Endodermal cell (in vitro differentiated cells): ENCODE data around the gene ELFN2. TPM values are rescaled to one million over a fixed set of nuclear protein-coding genes. Genes with fewer than 3 reads are reported as not detected.

Experiments used
- DNase-seq: peaks from one replicate; pipeline ENCODE4 v3.0.0-alpha.2; 2017
- H3K27ac ChIP-seq: 2 replicates; pipeline ENCODE4 v1.5.1; 2013; ENCODE audit warnings: mild to moderate bottlenecking, low read depth, low read length, moderate library complexity
- H3K27me3 ChIP-seq: 2 replicates; pipeline ENCODE4 v1.6.1; 2013; ENCODE audit warnings: mild to moderate bottlenecking, low read length, moderate library complexity; ENCODE audit not compliant: insufficient read depth, control insufficient read depth, poor library complexity, severe bottlenecking
- H3K36me3 ChIP-seq: 2 replicates; pipeline ENCODE4 v1.7.0; 2013; ENCODE audit warnings: mild to moderate bottlenecking, low read length, moderate library complexity; ENCODE audit not compliant: control insufficient read depth, insufficient read depth
- H3K4me1 ChIP-seq: one replicate; pipeline ENCODE4 v1.7.0; 2013; ENCODE audit warnings: low read length; ENCODE audit not compliant: control insufficient read depth, insufficient read depth
- H3K4me3 ChIP-seq: 2 replicates; pipeline ENCODE4 v1.5.1; 2013; ENCODE audit warnings: mild to moderate bottlenecking, low read length, moderate library complexity
- H3K9ac ChIP-seq: 2 replicates; pipeline ENCODE4 v1.6.1; 2013; ENCODE audit warnings: mild to moderate bottlenecking, low read length, moderate library complexity; ENCODE audit not compliant: poor library complexity, severe bottlenecking; ENCODE audit errors: extremely low read depth
- H3K9me3 ChIP-seq: 2 replicates; pipeline ENCODE4 v1.6.1; 2013; ENCODE audit warnings: mild to moderate bottlenecking, low read length, moderate library complexity; ENCODE audit not compliant: control insufficient read depth
- H3K27ac Mint-ChIP-seq: 2 replicates; pipeline ENCODE4 v1.8.0; 2020; ENCODE audit warnings: mixed read lengths
- H3K27me3 Mint-ChIP-seq: 2 replicates; pipeline ENCODE4 v1.8.0; 2021; ENCODE audit warnings: mild to moderate bottlenecking, mixed read lengths; ENCODE audit not compliant: insufficient read depth
- H3K36me3 Mint-ChIP-seq: 2 replicates; pipeline ENCODE4 v1.8.0; 2020; ENCODE audit warnings: low read depth, mixed read lengths
- H3K4me1 Mint-ChIP-seq: 2 replicates; pipeline ENCODE4 v1.8.0; 2020; ENCODE audit warnings: mixed read lengths
- H3K4me3 Mint-ChIP-seq: 2 replicates; pipeline ENCODE4 v1.8.0; 2020; ENCODE audit warnings: mild to moderate bottlenecking, moderate library complexity, mixed read lengths
- H3K9me3 Mint-ChIP-seq: 2 replicates; pipeline ENCODE4 v1.8.0; 2020; ENCODE audit warnings: mild to moderate bottlenecking, mixed read lengths
- CTCF ChIP-seq: fragments of 200-600 bp; sonication (generic); conservative IDR thresholded peaks from 2 replicates; pipeline ENCODE4 v1.5.0; 2021; ENCODE audit warnings: antibody characterized with exemption, mild to moderate bottlenecking
- WGBS, 2 experiments: methylation state at CpG; one replicate each; pipeline versions ENCODE4 v1.1.5 to v1.1.7; 2013; ENCODE audit warnings: missing lambda C conversion rate in 2 of 2, mixed read lengths in 1 of 2; ENCODE audit not compliant: insufficient coverage in 1 of 2, insufficient read length in 1 of 2; 5-methylcytosine and 5-hydroxymethylcytosine counted together
- total RNA-seq, 2 donors: library from RNA; stranded (reverse); fragmentation: NEBNext Ultra II Directional in 1 of 2; extraction: Animal tissue kit (Norgen Biotek cat#: 25700) in 1 of 2; gene quantifications; 2 replicates in 1 of 2; 3 replicates in 1 of 2; pipeline ENCODE4 v1.2.1, GENCODE V29; 2021

Gene ELFN2
- total RNA-seq, 2 donors from 2014 or later, result 0.40 to 0.46 TPM

- Histone ChIP-seq H3K36me3 (no peaks in the 10 kb centered on the region), H3K9ac (no peak overlapping the region), H3K4me1 (no peaks in the 10 kb centered on the region), H3K27ac (no peak overlapping the region), H3K4me3 (no peak overlapping the region), H3K9me3 (no peaks in the 10 kb centered on the region), H3K27me3 (no peaks in the 10 kb centered on the region)
- Mint-ChIP-seq H3K36me3 (no peaks in the 10 kb centered on the region), H3K27me3 (peaks cover 5% of the 10 kb centered on the region), H3K27ac (peak overlapping the region; percentile 44), H3K9me3 (no peaks in the 10 kb centered on the region), H3K4me1 (peaks cover 1% of the 10 kb centered on the region), H3K4me3 (no peak overlapping the region)
- TF ChIP-seq CTCF, result no peak
- no peak for DNase-seq
- WGBS, 2 experiments, result 91 to 94% methylated on average over 9 to 19 of the region's 19 CpGs
These were observed 78.0 kb downstream of the ELFN2 start for GRCh38 chr22:37349043-37349814.

DNA sequence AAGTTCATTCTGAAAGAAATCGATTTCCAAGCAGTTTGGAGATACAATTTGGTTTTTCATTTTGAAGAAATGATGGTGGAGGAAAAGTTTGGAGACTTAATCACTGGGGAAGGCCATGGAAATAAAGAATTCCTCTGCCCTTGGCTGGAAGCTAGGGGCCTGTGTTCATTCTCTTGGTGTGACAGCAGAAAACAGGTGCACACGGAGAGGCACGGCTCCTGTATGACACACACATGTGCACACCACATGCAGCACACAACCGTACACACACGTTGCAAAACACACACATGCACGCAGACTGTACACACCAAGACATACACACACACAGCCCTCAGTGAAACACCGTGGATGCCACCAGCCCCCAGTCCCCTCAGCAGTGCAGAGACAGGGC is 80.8 kb downstream of the ELFN2 start:
- no peak overlapping the region for H3K4me3 Mint-ChIP-seq
- Histone ChIP-seq H3K27ac (no peak overlapping the region), H3K27me3 (peaks cover 4% of the 10 kb centered on the region), H3K9ac (no peak overlapping the region), H3K9me3 (no peaks in the 10 kb centered on the region), H3K36me3 (no peaks in the 10 kb centered on the region), H3K4me3 (no peak overlapping the region), H3K4me1 (no peaks in the 10 kb centered on the region)
- H3K4me1 Mint-ChIP-seq, result peaks cover 1% of the 10 kb centered on the region
- peaks cover 7% of the 10 kb centered on the region for H3K27me3 Mint-ChIP-seq
- H3K36me3 Mint-ChIP-seq, result no peaks in the 10 kb centered on the region
- TF ChIP-seq CTCF, result no peak
- no peaks in the 10 kb centered on the region for H3K9me3 Mint-ChIP-seq
- H3K27ac Mint-ChIP-seq, result no peak overlapping the region
- no peak for DNase-seq
- WGBS, 2 experiments, result 89 to 97% methylated on average over 5 to 7 of the region's 7 CpGs

- DNase-seq, result no peak
- H3K36me3 Mint-ChIP-seq, result no peaks in the 10 kb centered on the region
- Histone ChIP-seq H3K9ac (no peak overlapping the region), H3K27me3 (peaks cover 9% of the 10 kb centered on the region), H3K4me1 (no peaks in the 10 kb centered on the region), H3K9me3 (no peaks in the 10 kb centered on the region), H3K27ac (no peak overlapping the region), H3K4me3 (no peak overlapping the region), H3K36me3 (no peaks in the 10 kb centered on the region)
- H3K9me3 Mint-ChIP-seq, result no peaks in the 10 kb centered on the region
- H3K4me1 Mint-ChIP-seq, result peaks cover 1% of the 10 kb centered on the region
- 81 to 84% methylated on average over 7 to 13 of the region's 13 CpGs for WGBS, 2 experiments
- H3K27me3 Mint-ChIP-seq, result peaks cover 11% of the 10 kb centered on the region
- H3K4me3 Mint-ChIP-seq, result no peak overlapping the region
- TF ChIP-seq CTCF, result no peak
- H3K27ac Mint-ChIP-seq, result no peak overlapping the region
These were observed 81.3 kb downstream of the ELFN2 start for GRCh38 chr22:37345863-37346504.
